Uterus (tissue), 4 donors: ENCODE data around the gene AGBL5. TPM values are rescaled to one million over a fixed set of nuclear protein-coding genes. Genes with fewer than 3 reads are reported as not detected.

Experiments
- DNase-seq, 2 donors: peaks; one replicate each; pipeline ENCODE4 v3.0.0-alpha.2; 2019 to 2020
- H3K27ac ChIP-seq, 2 donors: fragments of 200-600 bp; sonication (generic); 1 replicate in 1 of 2; 2 replicates in 1 of 2; pipeline ENCODE4 v1.5.1; 2016 to 2018
- H3K27me3 ChIP-seq, 2 donors: fragments of 200-600 bp; sonication (generic); one replicate each; pipeline ENCODE4 v1.5.1; 2018 to 2019; ENCODE audit warnings: control low read depth in 1 of 2
- H3K36me3 ChIP-seq, 2 donors: fragments of 200-600 bp; sonication (generic); one replicate each; pipeline ENCODE4 v1.5.1; 2019; ENCODE audit warnings: control low read depth in 1 of 2
- H3K4me1 ChIP-seq, 2 donors: fragments of 200-600 bp; sonication (generic); one replicate each; pipeline ENCODE4 v1.5.1; 2018 to 2019; ENCODE audit warnings: control low read depth in 1 of 2
- H3K4me3 ChIP-seq, 2 donors: fragments of 200-600 bp; sonication (generic); 1 replicate in 1 of 2; 2 replicates in 1 of 2; pipeline ENCODE4 v1.5.1; 2018 to 2019; ENCODE audit warnings: mild to moderate bottlenecking in 1 of 2
- H3K9me3 ChIP-seq, 2 donors: fragments of 200-600 bp; sonication (generic); one replicate each; pipeline ENCODE4 v1.5.1; 2019; ENCODE audit warnings: control low read depth in 1 of 2
- POLR2A ChIP-seq, 2 donors: fragments of 450-650 bp; IDR thresholded peaks; one replicate each; pipeline ENCODE4 v1.6.1; 2016; ENCODE audit warnings: antibody characterized with exemption in 2 of 2, mild to moderate bottlenecking in 1 of 2, moderate library complexity in 1 of 2
- intact Hi-C: fragments of 100-400 bp; cut with DNase I; formaldehyde crosslinking; loops from one replicate; pipeline ENCODE4 v1.15.1; 2023; ENCODE audit warnings: low total_unique reads
- total RNA-seq, 4 donors: library from RNA; depleted of rRNA in 3 of 4; stranded (reverse); fragments of >200 nt in 3 of 4; gene quantifications; one replicate each; pipeline versions ENCODE4 v1.1.0 to v1.2.4, GENCODE V29; 2014 to 2023
- TF ChIP-seq, protein P1 (sequence below), 4 experiments: fragments of 200-600 bp in 2 of 4; fragments of 450-650 bp in 2 of 4; sonication (generic) in 2 of 4; IDR thresholded peaks; one replicate each; pipeline ENCODE4 v1.5.1; 2016 to 2019; ENCODE audit warnings: antibody characterized with exemption in 4 of 4, mild to moderate bottlenecking in 2 of 4, moderate library complexity in 1 of 4
- donor health status: DM: yes; HTN: yes; CAD: no.

AGBL5 gene
- total RNA-seq, 4 donors from 2014 or later = 0.77 to 26.2 (median 10.8) TPM

DNA sequence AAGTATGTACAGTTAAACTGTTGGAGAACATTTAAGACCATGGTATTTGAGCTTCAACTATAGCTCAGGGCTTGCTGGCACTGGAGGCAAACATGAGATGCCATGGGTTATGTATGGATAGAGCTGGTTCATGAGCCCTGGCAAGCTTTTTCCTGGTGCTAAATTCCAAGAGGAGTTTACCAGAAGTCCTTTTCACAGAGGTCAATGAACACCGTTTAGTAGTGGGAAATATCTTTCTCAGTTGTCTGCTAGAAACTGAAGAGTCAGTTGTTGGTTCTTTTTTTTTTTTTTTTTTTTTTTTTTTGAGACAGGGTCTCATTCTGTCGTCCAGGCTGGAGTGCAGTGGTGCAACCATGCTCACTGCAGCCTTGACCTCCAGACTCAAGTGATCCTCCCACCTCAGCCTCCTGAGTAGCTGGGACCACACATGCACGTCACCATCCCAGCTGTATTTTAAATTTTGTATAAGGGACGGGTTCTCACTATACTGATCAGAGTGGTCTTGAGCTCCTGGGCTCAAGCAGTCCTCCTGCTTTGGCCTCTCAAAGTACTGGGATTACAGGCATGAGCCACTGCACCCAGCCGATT, 36.4 kb downstream of the AGBL5 start:
- no peaks in the 10 kb centered on the region for H3K27me3 ChIP-seq
- DNase-seq = no peak
- intact Hi-C loops = no loop called here
- H3K4me3 ChIP-seq = no peak overlapping the region
- no peaks in the 10 kb centered on the region for H3K36me3 ChIP-seq
- no peak for TF ChIP-seq POLR2A (IDR thresholded peaks at IDR 0.05)
- TF ChIP-seq, protein P1, sequence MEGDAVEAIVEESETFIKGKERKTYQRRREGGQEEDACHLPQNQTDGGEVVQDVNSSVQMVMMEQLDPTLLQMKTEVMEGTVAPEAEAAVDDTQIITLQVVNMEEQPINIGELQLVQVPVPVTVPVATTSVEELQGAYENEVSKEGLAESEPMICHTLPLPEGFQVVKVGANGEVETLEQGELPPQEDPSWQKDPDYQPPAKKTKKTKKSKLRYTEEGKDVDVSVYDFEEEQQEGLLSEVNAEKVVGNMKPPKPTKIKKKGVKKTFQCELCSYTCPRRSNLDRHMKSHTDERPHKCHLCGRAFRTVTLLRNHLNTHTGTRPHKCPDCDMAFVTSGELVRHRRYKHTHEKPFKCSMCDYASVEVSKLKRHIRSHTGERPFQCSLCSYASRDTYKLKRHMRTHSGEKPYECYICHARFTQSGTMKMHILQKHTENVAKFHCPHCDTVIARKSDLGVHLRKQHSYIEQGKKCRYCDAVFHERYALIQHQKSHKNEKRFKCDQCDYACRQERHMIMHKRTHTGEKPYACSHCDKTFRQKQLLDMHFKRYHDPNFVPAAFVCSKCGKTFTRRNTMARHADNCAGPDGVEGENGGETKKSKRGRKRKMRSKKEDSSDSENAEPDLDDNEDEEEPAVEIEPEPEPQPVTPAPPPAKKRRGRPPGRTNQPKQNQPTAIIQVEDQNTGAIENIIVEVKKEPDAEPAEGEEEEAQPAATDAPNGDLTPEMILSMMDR (IDR thresholded peaks at IDR 0.05) = no peak
- no peak overlapping the region for H3K27ac ChIP-seq
- H3K4me1 ChIP-seq = peaks cover 0 to 12% of the 10 kb centered on the region in 2 donors
- no peaks in the 10 kb centered on the region for H3K9me3 ChIP-seq

DNA sequence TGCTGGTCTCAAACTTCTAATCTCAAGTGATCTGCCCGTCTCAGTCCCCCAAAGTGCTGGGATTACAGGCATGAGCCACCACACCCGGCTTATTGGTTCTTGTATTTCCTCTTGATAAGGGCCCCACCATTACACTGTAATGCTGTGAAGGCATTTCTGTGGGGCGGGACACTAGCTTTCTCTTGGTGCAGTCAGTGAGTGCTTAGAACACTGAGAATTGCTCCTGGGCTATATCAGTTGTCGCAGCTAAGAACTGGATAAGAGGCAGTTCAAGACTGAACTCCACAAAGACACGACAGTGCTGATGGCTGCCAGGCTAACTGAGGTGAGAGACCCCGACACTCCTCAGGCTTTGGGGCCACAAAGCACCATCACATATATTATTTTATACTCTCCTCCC, 37.2 kb downstream of the AGBL5 start:
- TF ChIP-seq, protein P1 (IDR thresholded peaks at IDR 0.05) = no peak
- intact Hi-C loops = no loop called here
- DNase-seq = no peak
- no peak overlapping the region for H3K4me3 ChIP-seq
- no peaks in the 10 kb centered on the region for H3K9me3 ChIP-seq
- no peak overlapping the region for H3K27ac ChIP-seq
- H3K36me3 ChIP-seq = no peaks in the 10 kb centered on the region
- no peaks in the 10 kb centered on the region for H3K27me3 ChIP-seq
- H3K4me1 ChIP-seq = peaks cover 0 to 12% of the 10 kb centered on the region in 2 donors

DNA sequence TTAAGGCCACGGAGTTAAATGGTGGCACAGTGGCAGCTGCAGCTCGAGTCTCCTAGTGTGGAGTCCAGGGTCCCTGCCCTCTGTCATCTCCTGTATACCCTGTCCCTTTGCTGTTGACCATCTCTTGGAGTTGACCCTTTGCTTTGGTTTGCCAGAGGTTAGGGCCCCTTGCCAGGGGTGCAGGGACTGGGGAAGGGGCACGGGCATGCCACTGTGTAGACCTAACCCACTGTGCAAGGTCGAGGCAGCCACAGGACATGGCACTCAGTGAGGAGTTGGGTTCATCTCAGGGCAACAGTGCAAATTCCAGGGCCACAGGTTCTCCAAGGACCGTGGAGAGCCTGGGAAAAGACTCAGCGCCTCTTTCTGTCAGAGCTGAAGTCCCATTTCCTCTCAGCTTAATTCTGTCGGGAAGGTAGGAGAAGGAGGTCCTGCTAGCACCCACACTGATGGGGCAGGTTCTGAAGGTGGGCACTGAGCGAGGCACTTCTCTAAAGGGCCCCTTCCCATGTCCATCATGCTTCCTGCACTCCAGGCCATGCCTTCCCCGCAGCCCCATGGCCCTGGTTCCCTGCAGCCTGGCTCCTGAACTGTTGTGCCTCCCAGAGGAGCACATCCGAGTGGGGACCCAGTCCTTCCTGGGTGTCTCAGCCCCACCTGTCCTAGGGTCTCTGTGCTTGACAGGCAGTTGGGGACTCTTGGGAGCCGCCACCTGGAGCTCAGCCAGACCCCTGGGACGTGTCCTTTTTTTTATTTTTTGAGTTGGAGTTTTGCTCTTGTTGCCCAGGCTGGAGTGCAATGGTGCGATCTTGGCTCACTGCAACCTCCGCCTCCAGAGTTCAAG, 37.9 kb downstream of the AGBL5 start:
- Histone ChIP-seq H3K4me1 (peaks cover 0 to 12% of the 10 kb centered on the region in 2 donors), H3K36me3 (no peaks in the 10 kb centered on the region), H3K4me3 (no peak overlapping the region), H3K27ac (no peak overlapping the region), H3K27me3 (no peaks in the 10 kb centered on the region), H3K9me3 (no peaks in the 10 kb centered on the region)
- no peak for DNase-seq
- intact Hi-C loops = no loop called here
- TF ChIP-seq, protein P1 (IDR thresholded peaks at IDR 0.05) = no peak
- no peak for TF ChIP-seq POLR2A (IDR thresholded peaks at IDR 0.05)

DNA sequence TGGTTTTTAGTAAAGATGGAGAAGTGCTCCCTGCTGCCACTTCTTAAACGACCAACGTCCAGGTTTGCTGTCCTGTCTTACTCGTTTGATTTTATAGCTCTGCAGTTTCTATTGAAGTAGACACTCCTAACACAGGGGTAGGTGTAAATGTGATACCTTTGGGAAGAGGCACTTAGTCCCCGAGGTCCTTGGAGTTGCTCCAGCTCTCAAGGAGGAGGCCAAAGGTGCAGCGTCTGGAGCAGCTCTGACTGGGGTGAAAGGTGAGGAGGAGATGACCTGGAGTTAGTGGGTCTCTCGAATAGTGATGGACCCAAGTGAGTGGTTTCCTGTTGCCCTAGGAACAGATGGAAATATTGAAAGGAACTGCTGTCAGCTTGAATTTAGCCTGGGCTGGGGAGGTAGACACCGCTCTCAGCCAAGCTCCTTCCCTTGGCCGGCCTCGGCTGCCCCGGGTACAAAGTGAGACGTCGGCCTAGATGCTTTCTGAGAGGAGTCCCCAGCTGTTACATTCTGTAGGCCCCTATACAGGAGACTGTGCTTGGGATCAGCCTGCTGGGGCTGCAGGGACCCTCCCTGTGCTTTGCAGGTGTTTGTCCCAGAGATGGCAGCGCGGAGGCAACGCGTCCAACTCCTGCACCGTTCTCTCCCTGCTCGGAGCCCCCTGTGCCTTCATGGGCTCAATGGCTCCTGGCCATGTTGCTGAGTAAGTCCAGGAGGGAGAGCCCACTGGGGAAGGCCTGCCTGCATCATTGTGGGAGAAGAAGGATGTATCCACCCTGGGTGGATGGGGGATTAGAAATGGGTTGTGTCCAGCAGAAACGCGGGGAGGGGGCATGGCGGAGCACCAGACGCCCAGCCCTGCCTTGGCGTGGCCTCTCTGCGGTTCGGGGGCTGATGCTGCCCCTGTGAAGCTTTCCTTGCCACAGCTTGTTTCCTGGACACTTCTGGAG, 40.6 kb downstream of the AGBL5 start:
- TF ChIP-seq POLR2A (IDR thresholded peaks at IDR 0.05) = no peak
- TF ChIP-seq, protein P1 (IDR thresholded peaks at IDR 0.05) = no peak
- intact Hi-C loops = no loop called here
- Histone ChIP-seq H3K36me3 (no peaks in the 10 kb centered on the region), H3K27me3 (no peaks in the 10 kb centered on the region), H3K27ac (no peak overlapping the region), H3K9me3 (no peaks in the 10 kb centered on the region), H3K4me3 (no peak overlapping the region), H3K4me1 (peaks cover 0 to 6% of the 10 kb centered on the region in 2 donors)
- no peak for DNase-seq
